ENCODE results near the gene SEMA6B. TPM values are rescaled to one million over a fixed set of nuclear protein-coding genes. Genes with fewer than 3 reads are reported as not detected.
A peak's percentile ranks its signal among the peaks of the same experiment; 100 is the strongest.

The SEMA6B gene
- total RNA-seq, 4 donors from 2014 or later = 3.7 to 22.5 (median 14.2) TPM

DNA sequence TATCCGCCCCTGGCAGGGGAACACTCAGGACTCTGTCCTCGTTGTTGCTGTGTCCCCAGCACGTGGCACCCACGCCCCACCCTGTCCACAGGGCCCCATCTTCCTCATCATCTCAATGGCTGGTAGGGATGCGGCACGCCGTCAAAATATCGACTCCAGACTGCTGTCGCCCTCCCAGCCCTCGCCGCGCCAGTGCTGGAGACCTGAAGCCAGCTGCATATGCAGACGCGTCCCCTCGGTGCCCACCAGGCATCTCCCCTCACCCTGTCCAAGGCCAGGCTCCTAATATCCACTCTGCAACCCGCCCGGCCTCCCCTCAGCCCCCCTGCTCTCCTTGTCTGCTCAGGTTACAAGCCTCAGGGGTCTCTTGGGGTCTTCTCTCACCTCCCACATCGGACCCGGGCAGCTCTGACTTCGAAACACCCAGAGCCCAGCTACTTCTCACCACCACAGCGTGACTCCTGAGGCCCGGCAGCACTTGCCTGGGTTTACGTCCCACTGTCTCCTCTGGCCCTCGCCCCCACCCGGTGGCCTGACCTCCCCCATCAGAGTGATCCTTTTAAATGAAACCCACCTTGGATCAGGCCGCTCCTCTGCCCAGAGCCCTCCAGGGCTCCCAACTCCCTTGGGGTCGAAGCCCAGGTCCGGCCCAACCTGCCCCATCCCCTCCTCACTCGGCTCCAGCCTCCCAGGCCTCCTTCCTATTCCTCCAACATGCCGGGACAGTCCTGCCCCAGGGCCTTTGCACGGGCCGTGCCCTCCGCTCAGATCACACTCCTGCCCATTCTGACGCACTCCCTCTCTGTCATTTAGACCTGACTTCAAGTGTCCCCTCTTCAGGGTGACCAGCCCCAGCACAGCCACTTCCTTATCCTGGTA lies 53.7 kb downstream of the SEMA6B start:
- H3K4me3 ChIP-seq = no peak overlapping the region
- no peak for DNase-seq (ENCODE audit: extremely low spot score)
- 94% methylated on average over 34 of the region's 34 CpGs for WGBS
- peaks cover 4 to 85% (median 44%) of the 10 kb centered on the region in 4 donors for H3K4me1 ChIP-seq
- H3K27me3 ChIP-seq = no peaks in the 10 kb centered on the region
- no peaks in the 10 kb centered on the region for H3K9me3 ChIP-seq
- peaks cover 30 to 86% (median 80%) of the 10 kb centered on the region in 4 donors for H3K36me3 ChIP-seq
- intact Hi-C loops (cut with DNase I) = no loop called here
- H3K27ac ChIP-seq (replicated peaks in 1 of 4) = peak overlapping the region in 3 of 4 donors; percentile 45 to 51 (median 48)
- TF ChIP-seq POLR2A (IDR thresholded peaks at IDR 0.05; ENCODE audit: low read depth) (no peak), POLR2AphosphoS5 (IDR thresholded peaks at IDR 0.05) (no peak), EP300 (IDR thresholded peaks at IDR 0.05) (no peak)
- TF ChIP-seq, protein P1, sequence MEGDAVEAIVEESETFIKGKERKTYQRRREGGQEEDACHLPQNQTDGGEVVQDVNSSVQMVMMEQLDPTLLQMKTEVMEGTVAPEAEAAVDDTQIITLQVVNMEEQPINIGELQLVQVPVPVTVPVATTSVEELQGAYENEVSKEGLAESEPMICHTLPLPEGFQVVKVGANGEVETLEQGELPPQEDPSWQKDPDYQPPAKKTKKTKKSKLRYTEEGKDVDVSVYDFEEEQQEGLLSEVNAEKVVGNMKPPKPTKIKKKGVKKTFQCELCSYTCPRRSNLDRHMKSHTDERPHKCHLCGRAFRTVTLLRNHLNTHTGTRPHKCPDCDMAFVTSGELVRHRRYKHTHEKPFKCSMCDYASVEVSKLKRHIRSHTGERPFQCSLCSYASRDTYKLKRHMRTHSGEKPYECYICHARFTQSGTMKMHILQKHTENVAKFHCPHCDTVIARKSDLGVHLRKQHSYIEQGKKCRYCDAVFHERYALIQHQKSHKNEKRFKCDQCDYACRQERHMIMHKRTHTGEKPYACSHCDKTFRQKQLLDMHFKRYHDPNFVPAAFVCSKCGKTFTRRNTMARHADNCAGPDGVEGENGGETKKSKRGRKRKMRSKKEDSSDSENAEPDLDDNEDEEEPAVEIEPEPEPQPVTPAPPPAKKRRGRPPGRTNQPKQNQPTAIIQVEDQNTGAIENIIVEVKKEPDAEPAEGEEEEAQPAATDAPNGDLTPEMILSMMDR (IDR thresholded peaks at IDR 0.05) = no peak

- Histone ChIP-seq H3K9me3 (no peaks in the 10 kb centered on the region), H3K27ac (replicated peaks in 1 of 4) (peak overlapping the region in 2 of 4 donors; percentile 45 to 53), H3K4me1 (peaks cover 4 to 79% (median 41%) of the 10 kb centered on the region in 4 donors), H3K36me3 (peaks cover 30 to 87% (median 83%) of the 10 kb centered on the region in 4 donors), H3K4me3 (no peak overlapping the region), H3K27me3 (no peaks in the 10 kb centered on the region)
- no peak for DNase-seq (ENCODE audit: extremely low spot score)
- 71% methylated on average over 15 of the region's 15 CpGs for whole genome bisulfite sequencing
- intact Hi-C loops (cut with DNase I) = no loop called here
- no peak for TF ChIP-seq POLR2A (IDR thresholded peaks at IDR 0.05; ENCODE audit: low read depth)
- TF ChIP-seq, protein P1 (IDR thresholded peaks at IDR 0.05) = no peak
- TF ChIP-seq EP300 (IDR thresholded peaks at IDR 0.05) = no peak
- TF ChIP-seq POLR2AphosphoS5 (IDR thresholded peaks at IDR 0.05) = no peak
These were observed 54.5 kb downstream of the SEMA6B start for GRCh38 chr19:4504891-4505569.

DNA sequence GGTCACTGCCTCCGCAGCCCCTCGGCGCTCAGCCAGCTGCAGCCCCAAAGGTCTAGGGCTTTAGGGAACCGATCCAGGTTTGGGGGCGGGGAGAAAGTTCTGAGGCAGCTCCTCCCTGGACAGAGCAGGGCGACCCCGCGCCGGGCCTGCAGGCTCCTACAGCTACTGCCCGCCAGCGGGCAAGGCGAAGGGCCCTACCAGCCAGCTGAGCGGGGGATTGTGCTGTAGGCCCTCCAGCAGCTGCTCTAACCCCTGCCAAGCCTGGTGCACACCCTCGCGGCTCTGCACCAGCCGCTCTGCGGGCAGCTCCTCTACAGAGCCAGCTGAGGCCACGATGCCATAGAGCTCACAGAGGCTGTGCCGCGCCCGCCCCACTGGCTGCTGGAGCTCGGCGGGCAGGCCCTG lies 55.2 kb downstream of the SEMA6B start:
- DNase-seq (ENCODE audit: extremely low spot score) = no peak
- Histone ChIP-seq H3K27ac (replicated peaks in 1 of 4) (peak overlapping the region in 1 of 4 donors; percentile 53), H3K27me3 (no peaks in the 10 kb centered on the region), H3K4me1 (peaks cover 4 to 73% (median 41%) of the 10 kb centered on the region in 4 donors), H3K36me3 (peaks cover 36 to 94% (median 90%) of the 10 kb centered on the region in 4 donors), H3K4me3 (no peak overlapping the region), H3K9me3 (no peaks in the 10 kb centered on the region)
- TF ChIP-seq POLR2A (IDR thresholded peaks at IDR 0.05; ENCODE audit: low read depth) = no peak
- TF ChIP-seq, protein P1 (IDR thresholded peaks at IDR 0.05) = no peak
- TF ChIP-seq EP300 (IDR thresholded peaks at IDR 0.05) = no peak
- TF ChIP-seq POLR2AphosphoS5 (IDR thresholded peaks at IDR 0.05) = no peak
- 85% methylated on average over 19 of the region's 23 CpGs for WGBS
- intact Hi-C loops (cut with DNase I) = no loop called here

GRCh38 chr19:4503825-4504170 lies 55.7 kb downstream of the SEMA6B start:
- intact Hi-C loops (cut with DNase I) = no loop called here
- WGBS = 91% methylated on average over 8 of the region's 10 CpGs
- Histone ChIP-seq H3K27ac (replicated peaks in 1 of 4) (peak overlapping the region in 2 of 4 donors; percentile 4 to 41), H3K4me3 (no peak overlapping the region), H3K27me3 (no peaks in the 10 kb centered on the region), H3K36me3 (peaks cover 39 to 99% (median 95%) of the 10 kb centered on the region in 4 donors), H3K4me1 (peaks cover 4 to 72% (median 41%) of the 10 kb centered on the region in 4 donors), H3K9me3 (no peaks in the 10 kb centered on the region)
- TF ChIP-seq POLR2AphosphoS5 (IDR thresholded peaks at IDR 0.05) (no peak), POLR2A (IDR thresholded peaks at IDR 0.05; ENCODE audit: low read depth) (no peak), EP300 (IDR thresholded peaks at IDR 0.05) (no peak)
- TF ChIP-seq, protein P1 (IDR thresholded peaks at IDR 0.05) = no peak
- DNase-seq (ENCODE audit: extremely low spot score) = no peak

All from esophagus muscularis mucosa (tissue), 4 donors.